ENCODE results near the gene PGLYRP1. TPM values are rescaled to one million over a fixed set of nuclear protein-coding genes. Genes with fewer than 3 reads are reported as not detected.

PGLYRP1 gene
- total and polyA plus RNA-seq, 4 donors: 1.0 to 21.7 (median 1.2) TPM

DNA sequence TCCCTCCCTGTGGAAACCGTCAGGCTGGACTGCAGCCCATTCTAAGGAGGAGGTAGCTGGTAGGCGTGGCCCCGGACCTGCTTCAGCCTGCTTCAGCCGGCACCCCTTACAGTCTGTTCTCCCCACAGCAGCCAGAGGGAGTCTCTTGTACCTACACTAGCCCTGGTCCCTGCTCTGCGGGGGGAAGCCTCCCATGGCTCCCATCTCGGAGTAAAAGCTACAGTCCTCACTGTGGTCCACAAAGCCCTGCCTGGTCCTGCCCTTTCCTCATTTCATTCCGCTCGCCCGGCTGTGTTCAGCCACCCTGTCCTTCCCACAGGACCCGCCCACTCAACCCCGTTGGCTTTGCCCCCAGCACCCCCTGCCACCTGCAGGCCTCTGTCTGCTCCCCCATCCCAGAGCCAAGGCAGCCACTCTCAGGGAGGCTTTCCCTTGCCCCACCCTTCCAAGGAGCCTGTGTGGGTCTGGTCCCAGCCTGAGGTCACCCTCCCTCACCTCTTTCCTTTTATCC, 1.3 kb downstream of the PGLYRP1 start:
- no peak overlapping the region for H3K27ac ChIP-seq (ENCODE audit: low read depth in 1 of 2, low read length in 1 of 2)
- WGBS, 2 donors: 61 to 68% methylated on average over 11 of the region's 11 CpGs

DNA sequence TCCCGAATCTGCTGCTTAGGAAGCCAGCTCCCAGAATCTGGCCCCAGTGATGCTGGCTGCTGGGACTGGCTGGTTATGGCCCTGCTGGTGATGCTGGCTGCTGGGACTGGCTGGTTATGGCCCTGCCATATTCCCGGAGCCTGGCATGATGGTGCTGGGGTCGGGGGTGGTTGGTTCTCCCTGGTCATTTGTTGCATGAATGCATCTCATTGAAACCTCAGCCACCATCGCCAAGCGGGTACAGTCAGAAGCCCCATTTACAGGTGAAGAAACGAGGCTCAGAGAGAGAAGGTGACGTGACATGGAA, 2.1 kb downstream of the PGLYRP1 start:
- no peak for ATAC-seq (ENCODE audit: insufficient read depth, low FRiP score)

More for the DNA sequence above, 1.3 kb downstream of the PGLYRP1 start:
- no peak for TF ChIP-seq CTCF (IDR thresholded peaks at IDR 0.05; ENCODE audit: control extremely low read depth, extremely low read depth)
- Histone ChIP-seq H3K9me3 (ENCODE audit: control insufficient read depth in 4 of 4, insufficient read depth in 3 of 4, low read length in 3 of 4) (peaks cover 0 to 2% (median 0%) of the 10 kb centered on the region in 4 donors), H3K27me3 (ENCODE audit: control insufficient read depth in 3 of 3, insufficient read depth in 3 of 3, low read length in 2 of 3) (peaks cover 0 to 15% (median 7%) of the 10 kb centered on the region in 3 donors), H3K4me3 (no peak overlapping the region), H3K9ac (ENCODE audit: insufficient read depth in 1 of 2, low read length in 2 of 2) (no peak overlapping the region), H3K4me1 (ENCODE audit: control insufficient read depth in 5 of 5, insufficient read depth in 5 of 5, low read length in 5 of 5) (peaks cover 0 to under 1% (median 0%) of the 10 kb centered on the region in 5 donors), H3K36me3 (ENCODE audit: control insufficient read depth in 4 of 4, insufficient read depth in 4 of 4, low read length in 4 of 4) (no peaks in the 10 kb centered on the region)
- ATAC-seq (ENCODE audit: insufficient read depth, low FRiP score) (no peak), DNase-seq (no peak)

DNA sequence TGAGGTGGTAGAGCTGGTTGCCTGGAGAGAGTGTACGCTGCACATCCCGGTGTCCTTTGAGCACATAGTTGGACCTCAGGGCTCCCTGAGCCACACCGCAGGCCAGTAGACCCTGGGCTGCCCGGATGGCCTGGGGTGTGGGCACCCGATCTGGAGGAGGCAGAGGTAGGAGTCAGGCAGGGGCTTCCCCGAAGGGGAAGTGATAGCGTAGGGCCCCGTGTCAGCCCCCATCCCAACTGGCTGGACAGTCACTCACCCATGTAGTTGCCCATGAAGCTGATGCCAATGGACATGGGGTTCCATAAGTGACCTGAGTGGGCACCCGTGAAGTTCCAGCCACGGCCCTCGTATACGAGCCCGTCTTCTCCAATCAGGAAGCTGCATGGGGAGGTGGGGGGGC, 3.6 kb downstream of the PGLYRP1 start:
- H3K9me3 ChIP-seq (ENCODE audit: control insufficient read depth in 4 of 4, insufficient read depth in 3 of 4, low read length in 3 of 4): peaks cover 0 to 2% (median 0%) of the 10 kb centered on the region in 4 donors
- 83 to 84% methylated on average over 13 of the region's 13 CpGs for WGBS, 2 donors
- no peak for ATAC-seq (ENCODE audit: insufficient read depth, low FRiP score)
- peaks cover 6 to 16% (median 9%) of the 10 kb centered on the region in 5 donors for H3K4me1 ChIP-seq (ENCODE audit: control insufficient read depth in 5 of 5, insufficient read depth in 5 of 5, low read length in 5 of 5)
- DNase-seq: no peak
- no peaks in the 10 kb centered on the region for H3K36me3 ChIP-seq (ENCODE audit: control insufficient read depth in 4 of 4, insufficient read depth in 4 of 4, low read length in 4 of 4)
- TF ChIP-seq CTCF (IDR thresholded peaks at IDR 0.05; ENCODE audit: control extremely low read depth, extremely low read depth): no peak
- no peak overlapping the region for H3K4me3 ChIP-seq
- no peak overlapping the region for H3K27ac ChIP-seq (ENCODE audit: low read depth in 1 of 2, low read length in 1 of 2)
- H3K27me3 ChIP-seq (ENCODE audit: control insufficient read depth in 3 of 3, insufficient read depth in 3 of 3, low read length in 2 of 3): peaks cover 0 to 28% (median 22%) of the 10 kb centered on the region in 3 donors
- no peak overlapping the region for H3K9ac ChIP-seq (ENCODE audit: insufficient read depth in 1 of 2, low read length in 2 of 2)

More for the DNA sequence above, 2.1 kb downstream of the PGLYRP1 start:
- Histone ChIP-seq H3K9me3 (ENCODE audit: control insufficient read depth in 4 of 4, insufficient read depth in 3 of 4, low read length in 3 of 4) (peaks cover 0 to 2% (median 0%) of the 10 kb centered on the region in 4 donors), H3K4me1 (ENCODE audit: control insufficient read depth in 5 of 5, insufficient read depth in 5 of 5, low read length in 5 of 5) (peaks cover 1 to 8% (median 4%) of the 10 kb centered on the region in 5 donors), H3K27me3 (ENCODE audit: control insufficient read depth in 3 of 3, insufficient read depth in 3 of 3, low read length in 2 of 3) (peaks cover 0 to 18% (median 13%) of the 10 kb centered on the region in 3 donors), H3K4me3 (no peak overlapping the region), H3K27ac (ENCODE audit: low read depth in 1 of 2, low read length in 1 of 2) (no peak overlapping the region), H3K36me3 (ENCODE audit: control insufficient read depth in 4 of 4, insufficient read depth in 4 of 4, low read length in 4 of 4) (no peaks in the 10 kb centered on the region), H3K9ac (ENCODE audit: insufficient read depth in 1 of 2, low read length in 2 of 2) (no peak overlapping the region)
- DNase-seq: no peak
- no peak for TF ChIP-seq CTCF (IDR thresholded peaks at IDR 0.05; ENCODE audit: control extremely low read depth, extremely low read depth)
- 92 to 96% methylated on average over 7 of the region's 7 CpGs for WGBS, 2 donors
